HFFc6 (cell line): ENCODE data around the gene TNS3. TPM values are rescaled to one million over a fixed set of nuclear protein-coding genes. Genes with fewer than 3 reads are reported as not detected.

Source experiments
- DNase-seq: peaks from one replicate; pipeline ENCODE4 v3.0.0-alpha.2; 2018
- H3K27ac Mint-ChIP-seq: 2 replicates; pipeline ENCODE4 v1.8.0; 2020; ENCODE audit warnings: mild to moderate bottlenecking, mixed read lengths
- H3K27me3 Mint-ChIP-seq: 2 replicates; pipeline ENCODE4 v1.8.0; 2021; ENCODE audit warnings: mild to moderate bottlenecking, moderate library complexity, mixed read lengths; ENCODE audit not compliant: insufficient read depth
- H3K36me3 Mint-ChIP-seq: 2 replicates; pipeline ENCODE4 v1.8.0; 2021; ENCODE audit warnings: low read depth, mixed read lengths
- H3K4me1 Mint-ChIP-seq: 2 replicates; pipeline ENCODE4 v1.8.0; 2020; ENCODE audit warnings: low read depth, mixed read lengths
- H3K4me3 Mint-ChIP-seq: 2 replicates; pipeline ENCODE4 v1.8.0; 2020; ENCODE audit warnings: mild to moderate bottlenecking, moderate library complexity, mixed read lengths
- H3K9me3 Mint-ChIP-seq: 2 replicates; pipeline ENCODE4 v1.8.0; 2020; ENCODE audit warnings: mild to moderate bottlenecking, mixed read lengths
- total RNA-seq, 6 experiments: library from RNA; stranded (reverse); fragmentation: NEBNext Ultra II Directional; extraction: Animal tissue kit (Norgen Biotek cat#: 25700); gene quantifications; 2 replicates in 1 of 6; 3 replicates in 5 of 6; pipeline ENCODE4 v1.2.3, GENCODE V29; 2021
- TF ChIP-seq, protein P1 (sequence below): fragments of 200-600 bp; sonication (generic); IDR thresholded peaks from 2 replicates; pipeline ENCODE4 v1.5.0; 2021; ENCODE audit warnings: antibody characterized with exemption, mild to moderate bottlenecking

Gene TNS3
- total RNA-seq, 6 experiments from 2014 or later: 50.8 to 77.0 (median 67.8) TPM

DNA sequence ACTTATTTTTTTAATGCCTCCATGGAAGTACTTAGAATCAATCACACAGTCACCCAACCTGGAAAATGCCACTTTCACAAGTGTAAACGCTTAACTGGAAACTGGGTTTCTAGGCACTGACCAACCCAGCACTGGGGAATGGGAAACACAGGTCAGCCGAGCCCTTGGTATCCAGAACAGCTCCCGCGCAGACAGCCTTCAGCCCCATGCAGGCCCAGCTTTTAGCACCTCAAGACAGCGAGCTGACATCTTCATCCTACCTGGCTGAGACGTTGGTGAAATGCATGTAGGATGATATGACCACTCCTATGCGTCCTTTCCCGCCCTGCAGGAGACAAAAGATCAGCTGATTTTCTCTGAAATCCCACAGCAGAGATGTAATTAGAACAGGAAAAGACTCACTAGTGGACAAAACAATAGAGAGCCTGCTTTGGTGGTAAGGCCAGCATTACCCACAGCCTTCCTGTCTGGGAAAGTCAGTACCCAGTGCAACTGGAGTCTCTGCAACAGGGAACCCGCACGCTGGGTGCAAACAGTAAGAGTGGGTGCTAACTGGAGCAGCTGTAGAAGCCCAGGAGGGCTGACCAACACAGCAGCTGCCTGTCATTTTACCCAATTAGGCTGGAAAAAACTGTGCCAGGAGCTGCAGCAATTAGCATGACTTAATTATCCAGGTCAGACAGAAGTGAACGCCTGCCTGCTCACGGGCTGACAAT, 153.7 kb downstream of the TNS3 start:
- TF ChIP-seq, protein P1, sequence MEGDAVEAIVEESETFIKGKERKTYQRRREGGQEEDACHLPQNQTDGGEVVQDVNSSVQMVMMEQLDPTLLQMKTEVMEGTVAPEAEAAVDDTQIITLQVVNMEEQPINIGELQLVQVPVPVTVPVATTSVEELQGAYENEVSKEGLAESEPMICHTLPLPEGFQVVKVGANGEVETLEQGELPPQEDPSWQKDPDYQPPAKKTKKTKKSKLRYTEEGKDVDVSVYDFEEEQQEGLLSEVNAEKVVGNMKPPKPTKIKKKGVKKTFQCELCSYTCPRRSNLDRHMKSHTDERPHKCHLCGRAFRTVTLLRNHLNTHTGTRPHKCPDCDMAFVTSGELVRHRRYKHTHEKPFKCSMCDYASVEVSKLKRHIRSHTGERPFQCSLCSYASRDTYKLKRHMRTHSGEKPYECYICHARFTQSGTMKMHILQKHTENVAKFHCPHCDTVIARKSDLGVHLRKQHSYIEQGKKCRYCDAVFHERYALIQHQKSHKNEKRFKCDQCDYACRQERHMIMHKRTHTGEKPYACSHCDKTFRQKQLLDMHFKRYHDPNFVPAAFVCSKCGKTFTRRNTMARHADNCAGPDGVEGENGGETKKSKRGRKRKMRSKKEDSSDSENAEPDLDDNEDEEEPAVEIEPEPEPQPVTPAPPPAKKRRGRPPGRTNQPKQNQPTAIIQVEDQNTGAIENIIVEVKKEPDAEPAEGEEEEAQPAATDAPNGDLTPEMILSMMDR: no peak
- peaks cover 7% of the 10 kb centered on the region; the same call in 1 of the 2 replicates for H3K4me1 Mint-ChIP-seq
- peaks cover 2% of the 10 kb centered on the region; the same call in 1 of the 2 replicates for H3K27me3 Mint-ChIP-seq
- H3K4me3 Mint-ChIP-seq: no peak overlapping the region
- DNase-seq: no peak
- no peak overlapping the region for H3K27ac Mint-ChIP-seq
- no peaks in the 10 kb centered on the region for H3K9me3 Mint-ChIP-seq
- peaks cover 12% of the 10 kb centered on the region for H3K36me3 Mint-ChIP-seq

DNA sequence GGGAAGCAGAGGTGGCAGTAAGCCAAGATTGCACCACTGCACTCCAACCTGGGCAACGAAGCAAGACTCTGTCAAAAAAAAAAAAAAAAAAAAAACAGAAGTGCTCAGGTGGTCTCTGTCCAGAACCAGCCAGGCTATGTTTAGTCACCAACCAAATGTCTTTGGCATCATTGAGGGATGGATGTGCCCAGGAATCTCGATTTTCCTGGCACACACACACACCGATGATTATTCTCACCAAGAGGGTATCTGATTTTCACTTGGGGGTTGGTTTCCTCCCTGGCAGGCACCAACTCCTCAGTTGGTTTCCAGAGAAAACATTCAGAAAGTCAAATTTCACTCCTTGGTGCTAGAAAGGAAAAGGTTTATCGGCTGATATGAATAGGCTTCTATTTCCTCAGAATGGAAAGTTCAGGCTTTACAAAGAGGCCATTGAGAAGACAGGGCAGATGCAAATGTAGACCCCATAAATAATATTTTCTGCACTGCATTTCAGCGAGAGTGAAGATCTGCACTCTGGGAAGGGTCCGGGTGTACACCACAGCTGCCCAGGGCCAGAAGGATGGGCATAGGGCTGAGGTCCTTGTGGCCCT, 154.8 kb downstream of the TNS3 start:
- Mint-ChIP-seq H3K27me3 (peaks cover 2% of the 10 kb centered on the region; the same call in 1 of the 2 replicates), H3K4me1 (peaks cover 16% of the 10 kb centered on the region), H3K9me3 (no peaks in the 10 kb centered on the region), H3K4me3 (no peak overlapping the region), H3K27ac (no peak overlapping the region), H3K36me3 (peaks cover 18% of the 10 kb centered on the region)
- no peak for DNase-seq
- TF ChIP-seq, protein P1: no peak

DNA sequence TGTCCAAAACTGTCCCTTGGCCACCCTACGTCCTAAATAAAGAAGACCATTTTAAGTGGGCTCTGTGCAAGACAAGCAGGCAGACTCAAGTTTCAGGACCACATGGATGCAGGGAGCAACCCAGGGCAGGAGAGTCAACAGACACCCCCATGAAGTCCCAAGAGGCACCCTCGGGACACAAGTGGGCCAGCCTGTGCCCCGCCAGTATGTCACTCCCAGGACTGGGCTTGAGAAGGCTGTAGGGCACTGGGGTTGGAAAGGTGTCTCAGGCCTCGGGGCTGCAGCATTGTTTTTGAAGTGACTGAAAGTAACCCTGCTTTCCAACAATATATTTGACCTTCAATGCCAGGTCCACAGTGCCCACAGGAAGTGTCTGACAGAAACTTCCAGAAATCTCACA, 157.4 kb downstream of the TNS3 start:
- H3K4me3 Mint-ChIP-seq: no peak overlapping the region
- H3K27ac Mint-ChIP-seq: no peak overlapping the region
- DNase-seq: no peak
- H3K9me3 Mint-ChIP-seq: peaks cover 5% of the 10 kb centered on the region
- H3K36me3 Mint-ChIP-seq: peaks cover 39% of the 10 kb centered on the region
- TF ChIP-seq, protein P1: no peak
- H3K27me3 Mint-ChIP-seq: peaks cover 3% of the 10 kb centered on the region
- H3K4me1 Mint-ChIP-seq: peaks cover 20% of the 10 kb centered on the region

DNA sequence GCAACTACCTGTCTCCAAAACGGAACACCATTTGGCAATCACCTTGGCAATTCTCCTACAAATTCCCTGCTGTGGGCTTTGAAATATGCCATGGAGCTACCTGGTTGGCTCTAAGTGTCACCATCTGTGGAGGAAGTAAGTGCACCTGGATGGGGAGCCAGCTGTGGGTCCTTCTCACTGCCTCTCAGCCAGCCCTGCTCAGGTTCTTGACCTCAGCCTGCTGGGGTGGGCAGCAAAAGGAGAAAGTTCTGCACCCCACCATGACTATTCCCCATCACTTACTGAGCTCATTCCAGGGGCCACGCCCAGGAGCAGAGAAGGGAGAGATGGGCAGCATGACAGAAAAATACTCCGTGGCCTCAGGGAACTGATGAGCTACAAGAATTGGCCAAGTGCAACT, 158.7 kb downstream of the TNS3 start:
- Mint-ChIP-seq H3K4me1 (peaks cover 32% of the 10 kb centered on the region), H3K27me3 (peaks cover 2% of the 10 kb centered on the region), H3K4me3 (no peak overlapping the region), H3K9me3 (peaks cover 5% of the 10 kb centered on the region), H3K27ac (no peak overlapping the region), H3K36me3 (peaks cover 50% of the 10 kb centered on the region)
- TF ChIP-seq, protein P1: no peak
- DNase-seq: no peak

DNA sequence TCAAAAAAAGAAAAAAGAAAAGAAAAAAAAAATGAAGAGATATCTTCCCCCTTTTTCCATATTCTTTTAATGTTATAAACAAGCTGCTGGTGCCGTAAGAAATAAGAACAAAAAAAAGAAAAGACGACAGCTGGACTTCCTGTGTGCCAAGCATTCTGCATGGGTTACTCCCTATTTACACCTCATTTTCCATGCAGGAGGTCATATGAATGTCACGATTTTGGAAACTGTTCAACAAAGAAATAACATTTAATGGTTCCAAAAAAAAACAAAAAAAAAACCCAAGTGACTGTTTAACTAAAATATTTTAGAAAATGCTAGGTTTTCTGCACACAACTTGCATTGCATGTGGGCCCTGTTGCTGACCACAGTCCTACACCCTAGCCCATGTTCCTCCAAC, 159.3 kb downstream of the TNS3 start:
- H3K4me3 Mint-ChIP-seq: no peak overlapping the region
- H3K4me1 Mint-ChIP-seq: peaks cover 32% of the 10 kb centered on the region
- TF ChIP-seq, protein P1: no peak
- no peak for DNase-seq
- H3K36me3 Mint-ChIP-seq: peaks cover 50% of the 10 kb centered on the region
- H3K27me3 Mint-ChIP-seq: peaks cover 2% of the 10 kb centered on the region
- H3K9me3 Mint-ChIP-seq: peaks cover 5% of the 10 kb centered on the region
- no peak overlapping the region for H3K27ac Mint-ChIP-seq
